GM12801 (cell line): Measurements from ENCODE around the gene EPHA6.

ENCODE experiments used
- CTCF ChIP-seq: IDR thresholded peaks from one replicate; pipeline ENCODE4 v1.5.1; 2011; ENCODE audit warnings: control low read depth; ENCODE audit not compliant: insufficient read length; ENCODE audit errors: extremely low read depth

The EPHA6 gene

DNA sequence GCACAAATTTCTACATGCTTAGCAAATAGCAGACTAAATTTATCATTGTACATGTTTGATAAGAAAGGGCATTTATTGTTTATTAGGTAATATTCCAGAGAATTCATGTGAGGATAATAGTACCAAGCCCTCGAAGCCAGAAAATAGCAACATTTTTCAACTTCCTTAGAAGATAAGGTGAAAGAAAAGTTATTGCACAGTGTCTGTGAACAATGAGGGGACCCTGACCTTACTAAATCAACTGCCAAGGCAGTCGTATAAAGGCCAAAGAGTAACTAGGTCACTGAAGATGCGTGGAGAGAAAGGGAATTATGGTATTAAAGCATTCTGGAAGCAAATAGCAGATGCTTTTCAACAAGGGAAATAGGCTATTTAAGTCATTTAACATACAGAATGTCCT is 929.9 kb downstream of the EPHA6 start:
- TF ChIP-seq CTCF, result no peak

- TF ChIP-seq CTCF, result no peak
These were observed 949.4 kb downstream of the EPHA6 start for GRCh38 chr3:97763586-97764406.

DNA sequence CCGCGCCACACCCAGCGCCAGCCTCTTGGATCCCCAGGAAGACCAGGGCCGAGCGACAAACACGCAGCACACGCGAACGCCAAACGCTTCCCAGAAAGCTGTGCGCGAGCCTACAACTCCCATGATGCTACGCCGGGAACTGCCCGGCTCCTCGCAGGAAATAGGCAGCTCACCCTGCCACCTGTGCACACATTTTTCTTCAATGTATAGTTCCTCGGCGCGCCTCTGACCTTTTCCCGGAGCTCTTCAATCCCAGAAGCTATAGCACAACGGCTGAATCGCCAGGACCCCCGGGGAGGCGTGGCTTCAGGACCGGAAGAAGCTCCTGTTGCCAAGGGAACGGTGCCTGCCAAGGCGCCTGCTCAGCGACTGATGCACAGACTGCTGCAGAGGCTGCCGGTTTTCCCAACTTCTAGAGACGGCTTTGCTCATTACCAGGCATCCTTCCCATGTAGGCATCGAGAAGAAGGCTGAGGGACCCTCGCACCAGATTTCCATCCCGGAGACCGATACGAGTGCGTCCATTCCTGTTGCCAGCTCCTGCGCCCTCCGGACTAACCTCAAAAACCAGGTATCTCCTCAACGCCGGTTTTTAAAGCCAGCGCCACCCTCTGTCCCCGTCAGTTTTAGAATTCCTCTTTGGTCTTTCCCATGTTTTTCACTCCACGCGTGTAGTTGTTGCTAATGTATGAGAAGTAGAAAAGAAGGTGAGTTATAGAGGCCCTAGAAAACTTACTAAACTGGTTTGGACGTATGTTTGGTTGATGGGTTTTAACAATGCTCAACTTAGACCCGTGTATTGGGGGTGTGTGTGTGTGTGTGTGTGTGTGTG is 950.2 kb downstream of the EPHA6 start, which contains the start of gene ARL6:
TSS of gene ARL6 (plus strand) at position 352 of the 832 bp plus-strand sequence. CDS start 3,350 bp downstream, outside the sequence.
- no peak for TF ChIP-seq CTCF

DNA sequence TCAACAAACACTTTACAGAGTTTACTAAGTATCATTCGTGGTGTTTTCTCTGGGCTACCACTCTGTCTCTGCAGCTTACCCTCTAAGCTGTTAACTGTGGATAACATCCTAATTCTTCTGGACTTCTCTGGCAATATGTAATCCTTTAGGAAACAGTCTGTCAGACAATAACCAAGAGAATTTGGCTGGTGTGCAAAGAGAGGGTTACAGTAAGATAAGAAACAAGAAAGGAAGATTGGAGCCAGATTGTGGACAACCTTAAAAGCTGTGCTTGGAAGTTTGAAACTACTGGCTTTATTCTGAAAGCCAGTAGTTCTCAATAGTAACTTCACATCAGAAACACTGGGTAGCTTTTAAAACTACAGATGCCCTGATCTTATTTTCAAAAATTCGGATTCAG is 950.9 kb downstream of the EPHA6 start:
- no peak for TF ChIP-seq CTCF

DNA sequence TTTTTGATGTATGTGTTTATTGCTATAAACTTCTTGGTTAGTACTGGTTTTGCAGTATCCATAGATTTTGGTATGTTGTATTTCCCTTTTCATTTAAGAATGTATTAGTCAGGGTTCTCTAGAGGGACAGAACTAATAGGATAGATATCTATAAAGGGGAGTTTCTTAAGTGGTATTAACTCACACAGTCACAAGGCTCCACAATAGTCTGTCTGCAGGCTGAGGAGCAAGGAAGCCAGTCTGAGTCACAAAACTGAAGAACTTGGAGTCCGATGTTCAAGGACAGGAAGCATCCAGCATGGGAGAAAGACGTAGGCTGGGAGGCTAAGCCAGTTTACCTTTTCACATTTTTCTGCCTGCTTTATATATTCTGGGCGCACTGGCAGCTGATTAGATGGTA is 958.5 kb downstream of the EPHA6 start:
- TF ChIP-seq CTCF, result no peak

DNA sequence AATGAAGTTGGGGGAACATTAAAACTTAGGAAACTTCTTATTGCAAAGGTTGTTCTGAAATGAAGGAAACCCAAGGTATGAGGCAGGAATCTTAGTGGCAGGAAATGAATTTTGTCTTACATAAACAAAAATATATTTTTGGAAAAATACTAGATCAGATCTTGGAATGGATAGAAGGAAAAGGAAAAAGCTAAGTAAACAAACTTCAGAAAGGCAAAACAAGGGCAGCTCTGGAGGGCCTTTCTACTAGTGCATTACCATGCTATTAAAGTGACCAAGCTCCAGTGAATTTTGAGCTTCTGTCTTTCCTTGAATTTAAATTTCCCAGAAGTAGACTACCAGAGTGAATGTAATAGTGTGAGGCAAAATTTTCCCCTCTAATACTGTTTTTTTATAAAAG is 963.8 kb downstream of the EPHA6 start:
- no peak for TF ChIP-seq CTCF

DNA sequence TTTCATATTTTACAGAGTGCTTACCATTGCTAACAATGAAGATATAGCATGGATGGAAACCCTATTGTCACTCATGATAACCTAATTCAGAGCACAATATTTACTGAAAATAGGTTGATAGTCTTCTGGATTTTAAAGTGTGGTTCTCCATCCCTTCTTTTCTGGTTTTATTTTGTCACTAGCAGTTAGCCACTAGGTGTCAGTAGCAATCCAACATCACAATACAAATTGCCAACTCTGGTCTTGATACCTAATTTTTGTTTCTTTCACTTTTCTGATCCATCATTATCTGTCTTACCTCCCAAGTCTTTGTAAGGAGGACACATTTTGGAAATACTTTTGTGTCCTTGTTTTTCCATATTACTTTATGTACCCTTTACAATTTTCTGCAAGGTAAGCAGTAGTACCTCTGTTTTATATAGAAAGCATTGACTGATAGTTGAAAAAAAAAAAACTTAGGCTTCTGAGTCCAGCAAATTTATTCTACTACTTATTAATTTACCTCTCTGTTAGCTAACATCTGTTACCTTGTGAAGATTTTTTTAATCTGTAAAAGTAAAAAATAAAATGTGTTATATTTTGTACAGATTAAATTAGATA is 979.1 kb downstream of the EPHA6 start:
- no peak for TF ChIP-seq CTCF
